Endothelial cell of umbilical vein (primary cell): Measurements from ENCODE around the gene EEA1. TPM values are rescaled to one million over a fixed set of nuclear protein-coding genes. Genes with fewer than 3 reads are reported as not detected.

Experiments
- BruUV-seq: library from RNA; stranded (reverse); fragments of 400-500 nt; replicated peaks from 2 replicates; lab custom pipeline; 2021; lab: Mats Ljungman, UMichigan
- CTCF ChIA-PET: fragments of 300-600, 350-600 bp; sonication (Branson Sonifier 250); formaldehyde crosslinking; loops from one replicate; lab custom pipeline; 2021; ENCODE audit warnings: antibody characterized with exemption, inconsistent platforms; lab: Charles Lee
- POLR2A ChIA-PET: fragments of 300-600, 350-600 bp; sonication (Branson Sonifier 250); formaldehyde crosslinking; loops from one replicate; lab custom pipeline; 2021; ENCODE audit warnings: antibody characterized with exemption, inconsistent platforms; lab: Charles Lee
- DNase-seq: peaks from one replicate; pipeline ENCODE4 v3.0.0-alpha.2; 2011; ENCODE audit warnings: low read depth, low spot score
- FAIRE-seq: peaks from 2 replicates; lab custom pipeline; 2011; peaks lifted over from hg19 to GRCh38; lab: Jason Lieb, UNC
- H2AFZ ChIP-seq: 2 replicates; pipeline ENCODE4 v1.6.0; 2012; ENCODE audit warnings: low read depth, low read length, control low read depth, inconsistent platforms
- H3K27ac ChIP-seq: 2 replicates; pipeline ENCODE4 v1.5.1; 2011; ENCODE audit warnings: low read depth, mild to moderate bottlenecking, control low read depth, low read length, moderate library complexity; ENCODE audit not compliant: insufficient read depth
- H3K27me3 ChIP-seq, 2 experiments: 2 replicates each; pipeline versions ENCODE4 v1.6.0 to v1.6.1; 2011; ENCODE audit warnings: low read length in 2 of 2, mixed read lengths in 1 of 2; ENCODE audit not compliant: control insufficient read depth in 2 of 2, insufficient read depth in 2 of 2
- H3K36me3 ChIP-seq, 2 experiments: 2 replicates in 1 of 2; 3 replicates in 1 of 2; pipeline ENCODE4 v1.5.1; 2011; ENCODE audit warnings: low read length in 2 of 2, mild to moderate bottlenecking in 1 of 2, moderate library complexity in 1 of 2; ENCODE audit not compliant: control insufficient read depth in 2 of 2, insufficient read depth in 2 of 2; ENCODE audit errors: extremely low read depth in 1 of 2
- H3K4me1 ChIP-seq: 3 replicates; pipeline ENCODE4 v1.5.1; 2011; ENCODE audit warnings: mild to moderate bottlenecking, low read length; ENCODE audit not compliant: control insufficient read depth, insufficient read depth; ENCODE audit errors: extremely low read depth
- H3K4me2 ChIP-seq: 2 replicates; pipeline ENCODE4 v1.6.1; 2011; ENCODE audit warnings: low read length, control low read depth, mixed read lengths; ENCODE audit not compliant: insufficient read depth
- H3K4me3 ChIP-seq, 3 experiments: fragments of 200-600 bp in 1 of 3; sonication (generic), shearing (Covaris generic) in 1 of 3; replicated peaks in 1 of 3; 2 replicates each; pipeline ENCODE4 v1.5.1; 2011 to 2016; ENCODE audit warnings: control low read depth in 3 of 3, low read length in 3 of 3, mild to moderate bottlenecking in 2 of 3, inconsistent platforms in 1 of 3, low read depth in 1 of 3, moderate library complexity in 1 of 3; ENCODE audit not compliant: insufficient read depth in 1 of 3
- H3K79me2 ChIP-seq: 2 replicates; pipeline ENCODE4 v1.6.0; 2012; ENCODE audit warnings: low read length, inconsistent platforms; ENCODE audit not compliant: control insufficient read depth, insufficient read depth
- H3K9ac ChIP-seq: replicated peaks from 2 replicates; pipeline ENCODE3; 2011; ENCODE audit warnings: low read length, control low read depth; ENCODE audit not compliant: insufficient read depth; ENCODE audit errors: extremely low read depth
- H3K9me1 ChIP-seq: replicated peaks from 3 replicates; pipeline ENCODE4 v1.6.0; 2011; ENCODE audit warnings: mild to moderate bottlenecking, low read length; ENCODE audit not compliant: control insufficient read depth, insufficient read depth; ENCODE audit errors: extremely low read depth
- H3K9me3 ChIP-seq: replicated peaks from 2 replicates; pipeline ENCODE4 v1.5.1; 2012; ENCODE audit warnings: low read length, inconsistent platforms; ENCODE audit not compliant: control insufficient read depth, insufficient read depth
- H4K20me1 ChIP-seq: replicated peaks from 2 replicates; pipeline ENCODE3; 2011; ENCODE audit warnings: mild to moderate bottlenecking, low read length; ENCODE audit not compliant: control insufficient read depth, insufficient read depth; ENCODE audit errors: extremely low read depth
- CTCF ChIP-seq, 2 donors: IDR thresholded peaks; 1 replicate in 1 of 2; 2 replicates in 1 of 2; pipeline ENCODE4 v1.5.1; 2011; ENCODE audit warnings: low read length in 2 of 2, mild to moderate bottlenecking in 2 of 2, moderate library complexity in 2 of 2, control low read depth in 1 of 2, inconsistent platforms in 1 of 2, low read depth in 1 of 2; ENCODE audit not compliant: insufficient read depth in 1 of 2; ENCODE audit errors: extremely low read depth in 1 of 2
- EZH2 ChIP-seq: IDR thresholded peaks from 2 replicates; pipeline ENCODE4 v1.6.1; 2012; ENCODE audit warnings: borderline replicate concordance, low read depth, mild to moderate bottlenecking, moderate library complexity, low read length, inconsistent platforms; ENCODE audit not compliant: severe bottlenecking
- FOS ChIP-seq: IDR thresholded peaks from 2 replicates; pipeline ENCODE4 v1.6.1; 2011; ENCODE audit warnings: mild to moderate bottlenecking, low read length, moderate library complexity, borderline replicate concordance; ENCODE audit not compliant: insufficient read depth
- GATA2 ChIP-seq: IDR thresholded peaks from 2 replicates; pipeline ENCODE4 v1.7.0; 2011; ENCODE audit warnings: low read depth, mild to moderate bottlenecking, moderate library complexity, mixed read lengths, low read length; ENCODE audit not compliant: insufficient read length, insufficient read depth
- JUN ChIP-seq: IDR thresholded peaks from 2 replicates; pipeline ENCODE4 v1.6.1; 2011; ENCODE audit warnings: borderline replicate concordance, low read depth; ENCODE audit not compliant: insufficient read length, insufficient read depth
- MAX ChIP-seq: IDR thresholded peaks from 2 replicates; pipeline ENCODE4 v1.6.1; 2011; ENCODE audit not compliant: insufficient read depth, insufficient read length
- MYC ChIP-seq: IDR thresholded peaks from one replicate; pipeline ENCODE4 v1.6.1; 2011; ENCODE audit warnings: mild to moderate bottlenecking, low read depth, low read length
- POLR2A ChIP-seq: IDR thresholded peaks from 2 replicates; pipeline ENCODE4 v1.6.1; 2012; ENCODE audit warnings: low read depth, mild to moderate bottlenecking, control low read depth, low read length
- POLR2AphosphoS5 ChIP-seq: IDR thresholded peaks from 2 replicates; pipeline ENCODE4 v1.6.1; 2012; ENCODE audit warnings: low read depth, mild to moderate bottlenecking, control low read depth, low read length, moderate library complexity; ENCODE audit not compliant: insufficient read depth
- dilution Hi-C: fragments of 300-500 bp; cut with MboI; formaldehyde crosslinking; loops from one replicate; pipeline ENCODE4 v1.15.0; 2019; ENCODE audit warnings: low sequenced_read_pairs; ENCODE audit not compliant: extremely low pct_ligation_motif_present
- intact Hi-C: fragments of 100-400 bp; cut with micrococcal nuclease; formaldehyde crosslinking; loops from one replicate; pipeline ENCODE4 v1.10.0; 2022
- polyA plus RNA-seq, 4 experiments: library from polyadenylated mRNA; depleted of rRNA in 3 of 4; stranded (reverse) in 3 of 4; unstranded in 1 of 4; fragments of >200 nt; gene quantifications; 2 replicates each; pipeline versions ENCODE4 v1.2.1 to v1.2.3, GENCODE V29; 2011 to 2012; ENCODE audit warnings: missing spikeins in 1 of 4
- total RNA-seq: library from RNA; stranded (reverse); gene quantifications from 2 replicates; pipeline ENCODE4 v1.2.3, GENCODE V29; 2021

Gene EEA1
- total and polyA plus RNA-seq, 2 donors (not counting 3 experiments of a cell fraction or from before 2014, with no cell fraction given), result 2.6 to 38.8 TPM

DNA sequence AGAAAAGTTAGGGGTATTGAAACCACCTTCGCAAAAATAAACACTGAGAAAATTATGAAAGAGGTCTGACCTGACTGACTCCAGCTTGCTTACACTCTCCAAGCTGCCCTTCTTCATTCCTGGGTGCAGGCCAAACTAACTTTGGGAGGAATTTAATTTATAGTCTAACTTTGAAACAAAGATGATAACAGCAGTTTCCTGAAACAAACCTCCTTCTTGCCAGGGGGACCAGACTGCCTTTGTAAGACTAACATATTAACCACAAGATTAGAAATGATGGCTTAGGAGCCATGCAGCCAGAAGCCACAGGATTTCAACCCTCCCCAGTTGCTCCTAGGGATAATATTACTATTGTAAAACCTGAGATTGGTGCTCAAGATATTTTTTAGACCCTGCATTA, 13.8 kb upstream of the EEA1 start:
- Histone ChIP-seq H3K9me3 (no peaks in the 10 kb centered on the region), H3K9ac (no peak overlapping the region), H3K27me3 (no peaks in the 10 kb centered on the region), H2AFZ (no peak overlapping the region), H3K9me1 (no peaks in the 10 kb centered on the region), H4K20me1 (no peaks in the 10 kb centered on the region), H3K4me1 (no peaks in the 10 kb centered on the region), H3K27ac (no peak overlapping the region), H3K36me3 (no peaks in the 10 kb centered on the region), H3K79me2 (no peaks in the 10 kb centered on the region), H3K4me3 (no peak overlapping the region), H3K4me2 (no peak overlapping the region)
- no peak for FAIRE-seq
- CTCF ChIA-PET, result interaction anchor here (1.3 to 2.1 kb wide), 3 partner anchors 13 to 477 kb away, joined by 3 to 8 read pairs (median 4); partner anchors contain the start of gene EEA1
- intact Hi-C loops, result no loop called here
- TF ChIP-seq POLR2A (no peak), MYC (no peak), JUN (no peak), MAX (no peak), GATA2 (no peak), POLR2AphosphoS5 (no peak), CTCF (IDR thresholded peaks at IDR 0.05; ENCODE audit: extremely low read depth in 1 of 2, insufficient read depth in 1 of 2, low read depth in 1 of 2, low read length in 2 of 2) (no peak), FOS (no peak), EZH2 (no peak)
- no TSS peak for BruUV-seq
- no peak for DNase-seq
- dilution Hi-C loops, result no loop called here
- POLR2A ChIA-PET, result no interaction called here
